Lower leg skin (tissue), 3 donors: ENCODE measurements around the gene NOX5.

ENCODE experiments used
- CTCF ChIP-seq, 3 donors: fragments of 450-650 bp; IDR thresholded peaks; one replicate each; pipeline ENCODE4 v1.5.1; 2016; ENCODE audit warnings: antibody characterized with exemption in 3 of 3, mild to moderate bottlenecking in 3 of 3, moderate library complexity in 2 of 3
- POLR2A ChIP-seq, 2 donors: fragments of 450-650 bp; IDR thresholded peaks; one replicate each; pipeline ENCODE4 v1.6.1; 2016 to 2017; ENCODE audit warnings: antibody characterized with exemption in 2 of 2, mild to moderate bottlenecking in 1 of 2, moderate library complexity in 1 of 2

- TF ChIP-seq CTCF (IDR thresholded peaks at IDR 0.05) (no peak), POLR2A (IDR thresholded peaks at IDR 0.05) (no peak)
Measured at GRCh38 chr15:68987676-68988075, 26.8 kb upstream of the NOX5 start.
